ENCODE data around the gene CENPO. TPM values are rescaled to one million over a fixed set of nuclear protein-coding genes. Genes with fewer than 3 reads are reported as not detected.

CENPO gene
- total and polyA plus RNA-seq, 2 experiments from 2014 or later, result 6.1 to 16.1 TPM

- no peaks in the 10 kb centered on the region for H3K4me1 ChIP-seq (ENCODE audit: low read depth)
- no peaks in the 10 kb centered on the region for H3K27me3 ChIP-seq
- no peak overlapping the region for H3K4me3 ChIP-seq
- no peak for TF ChIP-seq CTCF (IDR thresholded peaks at IDR 0.05; ENCODE audit: low read depth, low read length)
- no peak overlapping the region for H3K27ac ChIP-seq
- H3K36me3 ChIP-seq, result peaks cover 8% of the 10 kb centered on the region
- H3K9me3 ChIP-seq (ENCODE audit: low read depth), result no peaks in the 10 kb centered on the region
- DNase-seq (ENCODE audit: low read depth in 1 of 2, low spot score in 1 of 2), result no peak
These were observed 29.4 kb upstream of the CENPO start for GRCh38 chr2:24763843-24764242.

- no peaks in the 10 kb centered on the region for H3K9me3 ChIP-seq (ENCODE audit: low read depth)
- no peak for TF ChIP-seq CTCF (IDR thresholded peaks at IDR 0.05; ENCODE audit: low read depth, low read length)
- DNase-seq (ENCODE audit: low read depth in 1 of 2, low spot score in 1 of 2), result no peak
- H3K36me3 ChIP-seq, result peaks cover 4% of the 10 kb centered on the region
- H3K4me1 ChIP-seq (ENCODE audit: low read depth), result no peaks in the 10 kb centered on the region
- H3K27ac ChIP-seq, result no peak overlapping the region
- H3K27me3 ChIP-seq, result no peaks in the 10 kb centered on the region
- no peak overlapping the region for H3K4me3 ChIP-seq
These were observed 26.6 kb upstream of the CENPO start for GRCh38 chr2:24766609-24767008.

GRCh38 chr2:24768013-24768412, 25.2 kb upstream of the CENPO start:
- Histone ChIP-seq H3K36me3 (peaks cover 4% of the 10 kb centered on the region), H3K27ac (no peak overlapping the region), H3K27me3 (no peaks in the 10 kb centered on the region), H3K4me3 (no peak overlapping the region), H3K9me3 (ENCODE audit: low read depth) (no peaks in the 10 kb centered on the region), H3K4me1 (ENCODE audit: low read depth) (no peaks in the 10 kb centered on the region)
- no peak for TF ChIP-seq CTCF (IDR thresholded peaks at IDR 0.05; ENCODE audit: low read depth, low read length)
- no peak for DNase-seq (ENCODE audit: low read depth in 1 of 2, low spot score in 1 of 2)

GRCh38 chr2:24768601-24769000, 24.6 kb upstream of the CENPO start:
- no peak for TF ChIP-seq CTCF (IDR thresholded peaks at IDR 0.05; ENCODE audit: low read depth, low read length)
- H3K27ac ChIP-seq, result no peak overlapping the region
- H3K9me3 ChIP-seq (ENCODE audit: low read depth), result no peaks in the 10 kb centered on the region
- H3K4me3 ChIP-seq, result no peak overlapping the region
- H3K36me3 ChIP-seq, result peaks cover 4% of the 10 kb centered on the region
- H3K27me3 ChIP-seq, result no peaks in the 10 kb centered on the region
- DNase-seq (ENCODE audit: low read depth in 1 of 2, low spot score in 1 of 2), result no peak
- H3K4me1 ChIP-seq (ENCODE audit: low read depth), result no peaks in the 10 kb centered on the region

GRCh38 chr2:24771061-24771460, 22.2 kb upstream of the CENPO start:
- no peak for TF ChIP-seq CTCF (IDR thresholded peaks at IDR 0.05; ENCODE audit: low read depth, low read length)
- Histone ChIP-seq H3K9me3 (ENCODE audit: low read depth) (no peaks in the 10 kb centered on the region), H3K27me3 (no peaks in the 10 kb centered on the region), H3K36me3 (peaks cover 4% of the 10 kb centered on the region), H3K4me1 (ENCODE audit: low read depth) (no peaks in the 10 kb centered on the region), H3K27ac (no peak overlapping the region), H3K4me3 (no peak overlapping the region)
- DNase-seq (ENCODE audit: low read depth in 1 of 2, low spot score in 1 of 2), result no peak

Measured in cardiac muscle cell (in vitro differentiated cells and primary cell).